HepG2 (cell line): Measurements from ENCODE around the gene ACSF3. TPM values are rescaled to one million over a fixed set of nuclear protein-coding genes. Genes with fewer than 3 reads are reported as not detected.

Experiments used
- ATAC-seq: fragments of 200-7000 bp; cut with Tn5 transposase; 3 replicates; pipeline ENCODE4 v1.9.1; 2020; ENCODE audit warnings: mild to moderate bottlenecking, moderate library complexity
- BruUV-seq: library from RNA; stranded (reverse); fragments of 400-500 nt; replicated peaks from 2 replicates; lab custom pipeline; 2021; lab: Mats Ljungman, UMichigan
- CTCF ChIA-PET: fragments of 300-600 bp; formaldehyde crosslinking; extraction: SDS; loops from one replicate; lab custom pipeline; 2021; ENCODE audit warnings: low total read pairs, inconsistent platforms, low intra/inter-chr PET ratio; lab: Yijun Ruan, JAX
- POLR2A ChIA-PET: fragments of 350-600 bp; sonication (Branson Sonifier 250); formaldehyde crosslinking; loops from one replicate; lab custom pipeline; 2020; ENCODE audit warnings: antibody characterized with exemption, inconsistent platforms; lab: Yijun Ruan, JAX
- DNase-seq: peaks from one replicate; pipeline ENCODE4 v3.0.0-alpha.2; 2015; ENCODE audit warnings: low spot score
- FAIRE-seq: peaks from 3 replicates; lab custom pipeline; 2011; peaks lifted over from hg19 to GRCh38; lab: Jason Lieb, UNC
- H2AFZ ChIP-seq: one replicate; pipeline ENCODE4 v1.6.1; 2011; ENCODE audit warnings: low read length, inconsistent platforms
- H3K27ac ChIP-seq: fragments of 300-600 bp; 3 replicates; pipeline ENCODE4 v1.8.0; 2011; ENCODE audit warnings: mixed run types, mild to moderate bottlenecking, mixed read lengths, low read length, inconsistent platforms; ENCODE audit not compliant: insufficient read depth; ENCODE audit errors: extremely low read length
- H3K27me3 ChIP-seq, 2 experiments: fragments of 200-600 bp in 1 of 2; 2 replicates in 1 of 2; 3 replicates in 1 of 2; pipeline versions ENCODE4 v1.6.0 to v1.8.0; 2011; ENCODE audit warnings: low read length in 2 of 2, mild to moderate bottlenecking in 2 of 2, moderate library complexity in 2 of 2, inconsistent platforms in 1 of 2; ENCODE audit not compliant: insufficient read depth in 2 of 2, control insufficient read depth in 1 of 2
- H3K36me3 ChIP-seq, 2 experiments: fragments of 200-600 bp in 1 of 2; replicated peaks in 1 of 2; 2 replicates in 1 of 2; 3 replicates in 1 of 2; pipeline versions ENCODE4 v1.5.1 to v1.8.0; 2011; ENCODE audit warnings: low read length in 2 of 2, inconsistent platforms in 1 of 2; ENCODE audit not compliant: insufficient read depth in 2 of 2, control insufficient read depth in 1 of 2
- H3K4me1 ChIP-seq: 2 replicates; pipeline ENCODE4 v1.5.1; 2012; ENCODE audit warnings: low read length, inconsistent platforms; ENCODE audit not compliant: insufficient read depth
- H3K4me2 ChIP-seq: 2 replicates; pipeline ENCODE4 v1.6.0; 2011; ENCODE audit warnings: low read depth, low read length, inconsistent platforms
- H3K4me3 ChIP-seq, 3 experiments: fragments of 200-600 bp in 1 of 3; sonication (generic), shearing (Covaris generic) in 1 of 3; replicated peaks in 1 of 3; 2 replicates each; pipeline ENCODE4 v1.5.1; 2011 to 2016; ENCODE audit warnings: low read length in 3 of 3, inconsistent platforms in 2 of 3, low read depth in 2 of 3, mild to moderate bottlenecking in 2 of 3, control low read depth in 1 of 3, mixed read lengths in 1 of 3; ENCODE audit not compliant: insufficient read depth in 1 of 3
- H3K79me2 ChIP-seq: one replicate; pipeline ENCODE4 v1.6.1; 2011; ENCODE audit warnings: low read length, inconsistent platforms; ENCODE audit not compliant: insufficient read depth
- H3K9ac ChIP-seq: 2 replicates; pipeline ENCODE4 v1.6.0; 2011; ENCODE audit warnings: mild to moderate bottlenecking, low read depth, low read length, inconsistent platforms; ENCODE audit not compliant: insufficient read depth
- H3K9me3 ChIP-seq: 2 replicates; pipeline ENCODE4 v1.5.1; 2012; ENCODE audit warnings: mild to moderate bottlenecking, low read length
- H4K20me1 ChIP-seq: 2 replicates; pipeline ENCODE4 v1.6.0; 2011; ENCODE audit warnings: inconsistent platforms, mild to moderate bottlenecking, low read length, moderate library complexity; ENCODE audit not compliant: insufficient read depth
- AGO1 ChIP-seq: fragments of 200-400 bp; formaldehyde crosslinking; IDR thresholded peaks from 2 replicates; pipeline ENCODE4 v1.6.1; 2017; ENCODE audit warnings: mild to moderate bottlenecking, low read depth, low read length, moderate library complexity; ENCODE audit not compliant: poor library complexity, severe bottlenecking
- CENPX ChIP-seq: sonication (generic); formaldehyde crosslinking; IDR thresholded peaks from 2 replicates; pipeline ENCODE4 v1.9.0; 2021; ENCODE audit warnings: mild to moderate bottlenecking, missing genetic modification reagents, moderate library complexity
- CREB1 ChIP-seq, 2 experiments: fragments of 450-650 bp in 1 of 2; IDR thresholded peaks; 2 replicates each; pipeline ENCODE4 v1.6.1; 2016 to 2017; ENCODE audit warnings: control low read depth in 1 of 2, mild to moderate bottlenecking in 1 of 2, missing compliant biosample characterization in 1 of 2, missing genetic modification characterization in 1 of 2
- IRX3 ChIP-seq: sonication (generic); formaldehyde crosslinking; IDR thresholded peaks from 2 replicates; pipeline ENCODE4 v1.8.1; 2023; ENCODE audit warnings: mild to moderate bottlenecking, low read depth, missing genetic modification reagents, borderline replicate concordance
- KAT7 ChIP-seq: IDR thresholded peaks from 2 replicates; pipeline ENCODE4 v1.6.1; 2018; ENCODE audit warnings: borderline replicate concordance, missing compliant biosample characterization
- KMT2B ChIP-seq: IDR thresholded peaks from 2 replicates; pipeline ENCODE4 v1.6.1; 2016; ENCODE audit warnings: missing genetic modification reagents, missing compliant biosample characterization
- MXD3 ChIP-seq: IDR thresholded peaks from 2 replicates; pipeline ENCODE4 v1.6.1; 2016; ENCODE audit warnings: mild to moderate bottlenecking, missing biosample characterization, missing genetic modification reagents
- MYNN ChIP-seq: sonication (generic); formaldehyde crosslinking; IDR thresholded peaks from 2 replicates; pipeline ENCODE4 v1.4.0; 2020; ENCODE audit warnings: mild to moderate bottlenecking, low read depth, missing genetic modification reagents
- REL ChIP-seq: sonication (generic); formaldehyde crosslinking; conservative IDR thresholded peaks from 2 replicates; pipeline ENCODE4 v1.8.0; 2022; ENCODE audit warnings: mild to moderate bottlenecking, missing genetic modification reagents, moderate library complexity
- SMAD9 ChIP-seq: sonication (generic); formaldehyde crosslinking; IDR thresholded peaks from 2 replicates; pipeline ENCODE4 v1.5.1; 2020; ENCODE audit warnings: mild to moderate bottlenecking, missing genetic modification reagents
- TOPORS ChIP-seq: sonication (generic); formaldehyde crosslinking; IDR thresholded peaks from 2 replicates; pipeline ENCODE4 v1.8.0; 2023; ENCODE audit warnings: mild to moderate bottlenecking, missing genetic modification reagents
- ZBTB8A ChIP-seq: sonication (generic); formaldehyde crosslinking; IDR thresholded peaks from 2 replicates; pipeline ENCODE4 v1.4.0; 2020; ENCODE audit warnings: mild to moderate bottlenecking, low read depth, missing genetic modification reagents, borderline replicate concordance
- ZFP91 ChIP-seq: sonication (generic); formaldehyde crosslinking; IDR thresholded peaks from 2 replicates; pipeline ENCODE4 v1.9.0; 2022; ENCODE audit warnings: missing genetic modification reagents, mild to moderate bottlenecking, borderline replicate concordance
- ZFY ChIP-seq: sonication (generic); formaldehyde crosslinking; IDR thresholded peaks from 2 replicates; pipeline ENCODE4 v1.4.0; 2020; ENCODE audit warnings: missing genetic modification reagents
- ZNF441 ChIP-seq: sonication (generic); formaldehyde crosslinking; IDR thresholded peaks from 2 replicates; pipeline ENCODE4 v1.7.0; 2021; ENCODE audit warnings: missing genetic modification reagents, borderline replicate concordance
- ZNF496 ChIP-seq: sonication (generic); formaldehyde crosslinking; IDR thresholded peaks from 2 replicates; pipeline ENCODE4 v1.8.1; 2023; ENCODE audit warnings: mild to moderate bottlenecking, moderate library complexity, missing genetic modification reagents; ENCODE audit not compliant: insufficient replicate concordance
- ZNF501 ChIP-seq: sonication (generic); formaldehyde crosslinking; IDR thresholded peaks from 2 replicates; pipeline ENCODE4 v1.5.1; 2020; ENCODE audit warnings: mild to moderate bottlenecking, moderate library complexity, missing genetic modification reagents
- ZNF761 ChIP-seq: sonication (generic); formaldehyde crosslinking; conservative IDR thresholded peaks from 2 replicates; pipeline ENCODE4 v1.4.0; 2020; ENCODE audit warnings: mild to moderate bottlenecking, missing genetic modification reagents
- ZXDC ChIP-seq: sonication (generic); formaldehyde crosslinking; IDR thresholded peaks from 2 replicates; pipeline ENCODE4 v1.5.0; 2020; ENCODE audit warnings: mild to moderate bottlenecking, missing genetic modification reagents
- WGBS: methylation state at CpG from one replicate; pipeline ENCODE4 v1.1.6; 2017; ENCODE audit warnings: low lambda C conversion rate; 5-methylcytosine and 5-hydroxymethylcytosine counted together
- in situ Hi-C: cut with HindIII; loops from 2 replicates; pipeline ENCODE4 v1.10.0; 2017; ENCODE audit warnings: low pct_unique_long_range_greater_than_20kb; ENCODE audit not compliant: extremely low pct_ligation_motif_present
- intact Hi-C: fragments of 100-400 bp; cut with micrococcal nuclease; formaldehyde crosslinking; loops from one replicate; pipeline ENCODE4 v1.10.0; 2022; ENCODE audit not compliant: unreplicated experiment
- polyA plus RNA-seq, 8 experiments: library from polyadenylated mRNA; depleted of rRNA in 3 of 8; stranded (reverse) in 7 of 8; unstranded in 1 of 8; fragments of >200 nt; fragmentation: Illumina TruSeq in 4 of 8; extraction: Trizol in 4 of 8; gene quantifications; 2 replicates each; pipeline versions ENCODE4 v1.2.1 to v1.2.3, GENCODE V29; 2011 to 2016; ENCODE audit warnings: low read depth in 4 of 8, missing spikeins in 1 of 8, mixed read lengths in 1 of 8; ENCODE audit not compliant: insufficient read depth in 1 of 8
- total RNA-seq, 5 experiments: library from RNA; depleted of rRNA; stranded (reverse); fragments of >200 nt; fragmentation: Illumina TruSeq; extraction: Trizol; gene quantifications; 2 replicates each; pipeline ENCODE4 v1.2.3, GENCODE V29; 2016; ENCODE audit warnings: low read depth in 1 of 5

The ACSF3 gene
- total and polyA plus RNA-seq, 2 of the 13 experiments (the other 11 are each of a cell fraction or from before 2014, with no cell fraction given): 14.9 to 30.6 TPM

- FAIRE-seq: no peak
- H3K4me3 ChIP-seq: no peak overlapping the region; a peak in 1 of 6 replicates
- H3K4me1 ChIP-seq: peaks cover 52% of the 10 kb centered on the region
- no TSS peak for BruUV-seq
- no peak overlapping the region for H3K4me2 ChIP-seq
- H3K9me3 ChIP-seq: no peaks in the 10 kb centered on the region
- peaks cover 13% of the 10 kb centered on the region for H4K20me1 ChIP-seq
- ATAC-seq: no peak
- H3K27ac ChIP-seq: no peak overlapping the region
- no peak for DNase-seq
- no peaks in the 10 kb centered on the region for H3K36me3 ChIP-seq
- in situ Hi-C loops (no loop called here), intact Hi-C loops (no loop called here)
- no peak overlapping the region for H2AFZ ChIP-seq
- WGBS: 13% methylated on average over 8 of the region's 20 CpGs
- H3K27me3 ChIP-seq: peaks cover 74 to 94% of the 10 kb centered on the region in 2 experiments
- H3K79me2 ChIP-seq: no peaks in the 10 kb centered on the region
- POLR2A ChIA-PET: interaction anchor here (1.2 kb wide), 1 partner anchor 42 kb away, joined by 3 read pairs; the partner anchor contains the start of gene ZNF778
- CTCF ChIA-PET: no interaction called here
- H3K9ac ChIP-seq: no peak overlapping the region
- TF ChIP-seq MXD3 (CRISPR knock-in tag) (no peak), ZNF496 (CRISPR knock-in tag) (no peak), SMAD9 (CRISPR knock-in tag) (no peak), KAT7 (CRISPR knock-in tag) (no peak), MYNN (CRISPR knock-in tag) (no peak), REL (CRISPR knock-in tag) (no peak), KMT2B (CRISPR knock-in tag) (no peak), IRX3 (CRISPR knock-in tag) (no peak), TOPORS (CRISPR knock-in tag) (no peak), AGO1 (peak; percentile 29), ZFP91 (0 out of 2 replicates have a peak, but pooled peaks have one; percentile 5), CREB1 (IDR thresholded peaks at IDR 0.05) (no peak), CREB1 (CRISPR knock-in tag; IDR thresholded peaks at IDR 0.05) (no peak), CENPX (no peak), ZFY (no peak), ZNF501 (CRISPR knock-in tag) (no peak), ZXDC (CRISPR knock-in tag) (no peak), ZNF441 (CRISPR knock-in tag) (no peak), ZBTB8A (CRISPR knock-in tag) (no peak), ZNF761 (CRISPR knock-in tag) (0 out of 2 replicates have a peak, but pooled peaks have one; percentile 23)
Observed at GRCh38 chr16:89175280-89176146, 81.9 kb downstream of the ACSF3 start.
